Subcutaneous adipose tissue (tissue), 4 donors: ENCODE data around the gene DPP6. TPM values are rescaled to one million over a fixed set of nuclear protein-coding genes. Genes with fewer than 3 reads are reported as not detected.

Source experiments
- total RNA-seq, 4 donors: library from RNA; depleted of rRNA; stranded (reverse); fragments of >200 nt; gene quantifications; one replicate each; pipeline ENCODE4 v1.1.0, GENCODE V29; 2016
- TF ChIP-seq, protein P1 (sequence below): fragments of 450-650 bp; IDR thresholded peaks from one replicate; pipeline ENCODE4 v1.5.1; 2016; ENCODE audit warnings: low read depth, mild to moderate bottlenecking, control low read depth, antibody characterized with exemption, moderate library complexity

DPP6 gene
- total RNA-seq, 4 donors from 2014 or later = 0.19 to 2.0 (median 0.85) TPM; not detected in 1

DNA sequence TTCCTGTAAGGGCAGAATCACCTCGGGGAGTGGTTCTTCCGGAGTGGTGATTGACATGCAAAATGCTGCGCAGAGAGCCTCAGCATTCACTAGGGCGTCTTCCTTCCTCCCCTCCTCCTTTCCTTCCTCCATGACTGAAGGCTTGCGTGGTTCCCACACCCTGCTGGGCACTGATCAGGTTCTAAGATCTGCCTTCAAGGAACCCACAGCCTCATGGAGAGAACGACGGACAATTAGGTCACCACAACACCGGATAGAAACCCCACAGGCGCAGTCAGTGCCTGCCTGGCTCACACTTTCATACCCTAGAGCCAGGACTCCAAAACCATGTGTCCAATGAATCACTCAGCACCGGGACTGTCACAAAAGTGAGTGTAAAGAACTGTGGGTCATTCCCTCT lies 131.3 kb downstream of the DPP6 start:
- TF ChIP-seq, protein P1, sequence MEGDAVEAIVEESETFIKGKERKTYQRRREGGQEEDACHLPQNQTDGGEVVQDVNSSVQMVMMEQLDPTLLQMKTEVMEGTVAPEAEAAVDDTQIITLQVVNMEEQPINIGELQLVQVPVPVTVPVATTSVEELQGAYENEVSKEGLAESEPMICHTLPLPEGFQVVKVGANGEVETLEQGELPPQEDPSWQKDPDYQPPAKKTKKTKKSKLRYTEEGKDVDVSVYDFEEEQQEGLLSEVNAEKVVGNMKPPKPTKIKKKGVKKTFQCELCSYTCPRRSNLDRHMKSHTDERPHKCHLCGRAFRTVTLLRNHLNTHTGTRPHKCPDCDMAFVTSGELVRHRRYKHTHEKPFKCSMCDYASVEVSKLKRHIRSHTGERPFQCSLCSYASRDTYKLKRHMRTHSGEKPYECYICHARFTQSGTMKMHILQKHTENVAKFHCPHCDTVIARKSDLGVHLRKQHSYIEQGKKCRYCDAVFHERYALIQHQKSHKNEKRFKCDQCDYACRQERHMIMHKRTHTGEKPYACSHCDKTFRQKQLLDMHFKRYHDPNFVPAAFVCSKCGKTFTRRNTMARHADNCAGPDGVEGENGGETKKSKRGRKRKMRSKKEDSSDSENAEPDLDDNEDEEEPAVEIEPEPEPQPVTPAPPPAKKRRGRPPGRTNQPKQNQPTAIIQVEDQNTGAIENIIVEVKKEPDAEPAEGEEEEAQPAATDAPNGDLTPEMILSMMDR = no peak

- TF ChIP-seq, protein P1 = no peak
Measured at GRCh38 chr7:154183946-154184345, 131.7 kb downstream of the DPP6 start.

- TF ChIP-seq, protein P1 = no peak
Measured at GRCh38 chr7:154186811-154187210, 134.6 kb downstream of the DPP6 start.

DNA sequence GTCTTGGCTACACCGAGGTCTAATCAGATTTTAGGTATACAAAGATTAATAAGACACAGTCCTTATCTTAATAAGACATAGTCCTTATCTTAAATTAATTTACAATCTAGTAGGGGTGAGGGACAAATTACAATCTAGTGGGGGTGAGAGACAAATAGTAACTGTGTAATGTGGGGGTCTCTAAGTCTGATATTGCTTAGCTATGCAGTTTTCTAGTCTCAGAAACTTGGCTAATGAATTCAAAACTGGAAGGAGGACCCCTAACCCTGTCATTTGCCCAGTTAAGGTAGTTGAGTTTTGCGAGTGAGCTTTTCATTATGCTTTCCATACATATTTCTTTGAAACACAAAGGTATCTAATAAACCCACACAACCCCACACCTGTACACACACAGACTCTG lies 136.1 kb downstream of the DPP6 start:
- TF ChIP-seq, protein P1 = no peak

DNA sequence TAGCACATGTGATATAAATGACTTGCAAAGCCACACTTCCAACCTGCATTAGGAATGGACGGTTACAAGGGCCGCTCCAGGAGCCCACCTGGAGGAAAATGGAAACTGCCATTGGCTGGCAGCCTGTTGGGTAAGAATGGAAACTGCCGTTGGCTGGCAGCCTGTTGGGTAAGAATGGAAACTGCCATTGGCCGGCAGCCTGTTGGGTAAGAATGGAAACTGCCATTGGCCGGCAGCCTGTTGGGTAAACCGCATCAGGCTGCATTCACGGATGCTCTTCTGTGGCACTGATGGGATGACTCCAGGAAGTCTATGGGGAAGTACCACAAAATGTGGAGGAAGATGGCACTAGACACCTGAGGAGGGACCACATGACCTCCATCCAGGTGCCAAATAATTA lies 143.1 kb downstream of the DPP6 start:
- TF ChIP-seq, protein P1 = no peak

DNA sequence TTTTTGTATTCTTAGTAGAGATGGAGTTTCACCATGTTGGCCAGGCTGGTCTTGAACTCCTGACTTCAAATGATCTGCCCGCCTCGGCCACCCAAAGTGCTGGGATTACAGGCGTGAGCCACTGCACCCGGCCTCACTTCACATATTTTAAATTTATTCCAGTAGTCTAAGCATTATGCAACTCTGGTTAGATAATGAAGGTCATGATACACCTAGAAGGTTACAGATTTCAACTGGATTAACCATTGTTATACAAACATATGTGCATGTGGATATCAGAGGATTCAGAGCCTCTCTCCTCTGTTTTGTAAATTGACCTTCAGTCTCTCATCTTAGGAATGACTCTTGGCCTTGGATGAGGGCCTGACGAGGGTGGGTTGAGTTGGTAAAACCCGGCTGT lies 146.3 kb downstream of the DPP6 start:
- TF ChIP-seq, protein P1 = no peak

DNA sequence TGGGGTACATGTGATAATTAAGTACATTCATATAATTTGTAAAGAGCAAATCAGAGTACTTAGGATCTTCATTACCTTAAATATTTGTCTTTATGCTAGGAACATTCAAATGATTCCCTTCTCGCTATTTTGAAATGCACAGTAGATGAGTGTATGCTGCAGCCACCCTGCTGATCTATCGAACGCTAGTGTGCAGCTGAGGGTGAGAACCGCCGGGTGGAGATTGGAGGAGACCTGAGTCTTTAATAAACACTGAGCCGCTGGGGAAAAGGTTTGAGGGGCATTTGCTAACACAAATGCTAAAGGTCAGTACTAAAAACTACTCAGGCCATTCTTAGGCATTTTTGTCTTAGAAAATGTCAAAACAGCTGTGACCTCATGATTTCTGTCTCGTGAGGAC lies 148.0 kb downstream of the DPP6 start:
- TF ChIP-seq, protein P1 = no peak

DNA sequence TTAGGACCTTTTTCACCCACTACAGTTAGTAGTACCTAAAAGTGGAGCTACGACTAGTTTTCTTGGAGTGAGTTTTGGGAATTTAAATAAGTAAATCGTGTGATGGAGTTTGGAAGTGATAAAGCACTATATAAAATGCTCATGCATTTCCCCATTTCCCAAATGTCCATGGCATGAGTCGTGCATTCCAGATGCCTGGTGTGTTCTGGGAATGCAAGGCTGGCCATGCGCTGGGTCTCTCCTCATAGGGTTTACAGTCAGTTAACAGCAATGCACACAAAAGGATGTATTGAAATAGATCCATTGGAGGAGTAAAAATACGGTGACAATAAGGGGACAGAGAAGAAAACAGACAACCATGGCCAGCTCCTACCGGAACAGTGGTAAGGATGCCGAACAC lies 149.8 kb downstream of the DPP6 start:
- TF ChIP-seq, protein P1 = no peak
